Lower leg skin (tissue), 4 donors: ENCODE results near the gene KCTD4. TPM values are rescaled to one million over a fixed set of nuclear protein-coding genes. Genes with fewer than 3 reads are reported as not detected.

ENCODE experiments used
- DNase-seq, 2 donors: peaks; one replicate each; pipeline ENCODE4 v3.0.0-alpha.2; 2019; ENCODE audit warnings: low spot score in 2 of 2
- H3K4me3 ChIP-seq: fragments of 200-600 bp; sonication (generic); 2 replicates; pipeline ENCODE4 v1.5.1; 2017; ENCODE audit warnings: mild to moderate bottlenecking, low read depth; ENCODE audit not compliant: poor library complexity, severe bottlenecking
- POLR2A ChIP-seq, 2 donors: fragments of 450-650 bp; IDR thresholded peaks; one replicate each; pipeline ENCODE4 v1.6.1; 2016 to 2017; ENCODE audit warnings: antibody characterized with exemption in 2 of 2, mild to moderate bottlenecking in 1 of 2, moderate library complexity in 1 of 2
- WGBS, 2 donors: methylation state at CpG; one replicate each; pipeline ENCODE4 v1.1.5; 2018; 5-methylcytosine and 5-hydroxymethylcytosine counted together
- intact Hi-C: fragments of 100-400 bp; cut with DNase I; formaldehyde crosslinking; loops from one replicate; pipeline ENCODE4 v1.15.0; 2023; ENCODE audit warnings: low total_unique reads
- total RNA-seq, 4 donors: library from RNA; depleted of rRNA; stranded (reverse); fragments of >200 nt; gene quantifications; one replicate each; pipeline ENCODE4 v1.1.0, GENCODE V29; 2016
- TF ChIP-seq, protein P1 (sequence below), 3 donors: fragments of 450-650 bp; IDR thresholded peaks; one replicate each; pipeline ENCODE4 v1.5.1; 2016; ENCODE audit warnings: antibody characterized with exemption in 3 of 3, mild to moderate bottlenecking in 3 of 3, moderate library complexity in 2 of 3

The KCTD4 gene
- total RNA-seq, 4 donors from 2014 or later: 2.1 to 7.9 (median 4.8) TPM

DNA sequence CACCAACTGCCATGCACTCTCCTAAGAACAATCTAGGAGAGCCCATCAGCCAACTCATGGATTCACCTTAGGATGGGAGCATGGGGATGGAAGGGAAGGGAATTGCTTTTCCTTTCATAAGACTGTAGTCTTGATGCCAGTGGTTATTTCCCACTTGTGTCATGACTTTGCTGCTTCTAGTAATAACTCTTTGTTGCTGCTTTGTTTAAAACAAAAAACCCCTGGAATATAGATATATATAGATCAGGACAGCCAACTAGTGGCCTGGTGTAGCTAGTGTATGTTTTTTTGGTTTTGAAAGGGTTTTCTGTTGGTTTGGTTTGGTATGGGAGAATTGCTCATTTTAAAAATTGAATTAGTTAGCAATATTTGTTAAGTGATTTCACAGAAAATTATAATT, 39.3 kb upstream of the KCTD4 start:
- intact Hi-C loops: no loop called here
- TF ChIP-seq, protein P1, sequence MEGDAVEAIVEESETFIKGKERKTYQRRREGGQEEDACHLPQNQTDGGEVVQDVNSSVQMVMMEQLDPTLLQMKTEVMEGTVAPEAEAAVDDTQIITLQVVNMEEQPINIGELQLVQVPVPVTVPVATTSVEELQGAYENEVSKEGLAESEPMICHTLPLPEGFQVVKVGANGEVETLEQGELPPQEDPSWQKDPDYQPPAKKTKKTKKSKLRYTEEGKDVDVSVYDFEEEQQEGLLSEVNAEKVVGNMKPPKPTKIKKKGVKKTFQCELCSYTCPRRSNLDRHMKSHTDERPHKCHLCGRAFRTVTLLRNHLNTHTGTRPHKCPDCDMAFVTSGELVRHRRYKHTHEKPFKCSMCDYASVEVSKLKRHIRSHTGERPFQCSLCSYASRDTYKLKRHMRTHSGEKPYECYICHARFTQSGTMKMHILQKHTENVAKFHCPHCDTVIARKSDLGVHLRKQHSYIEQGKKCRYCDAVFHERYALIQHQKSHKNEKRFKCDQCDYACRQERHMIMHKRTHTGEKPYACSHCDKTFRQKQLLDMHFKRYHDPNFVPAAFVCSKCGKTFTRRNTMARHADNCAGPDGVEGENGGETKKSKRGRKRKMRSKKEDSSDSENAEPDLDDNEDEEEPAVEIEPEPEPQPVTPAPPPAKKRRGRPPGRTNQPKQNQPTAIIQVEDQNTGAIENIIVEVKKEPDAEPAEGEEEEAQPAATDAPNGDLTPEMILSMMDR (IDR thresholded peaks at IDR 0.05): no peak
- no peak for TF ChIP-seq POLR2A (IDR thresholded peaks at IDR 0.05)
- no peak for DNase-seq
- H3K4me3 ChIP-seq: no peak overlapping the region

DNA sequence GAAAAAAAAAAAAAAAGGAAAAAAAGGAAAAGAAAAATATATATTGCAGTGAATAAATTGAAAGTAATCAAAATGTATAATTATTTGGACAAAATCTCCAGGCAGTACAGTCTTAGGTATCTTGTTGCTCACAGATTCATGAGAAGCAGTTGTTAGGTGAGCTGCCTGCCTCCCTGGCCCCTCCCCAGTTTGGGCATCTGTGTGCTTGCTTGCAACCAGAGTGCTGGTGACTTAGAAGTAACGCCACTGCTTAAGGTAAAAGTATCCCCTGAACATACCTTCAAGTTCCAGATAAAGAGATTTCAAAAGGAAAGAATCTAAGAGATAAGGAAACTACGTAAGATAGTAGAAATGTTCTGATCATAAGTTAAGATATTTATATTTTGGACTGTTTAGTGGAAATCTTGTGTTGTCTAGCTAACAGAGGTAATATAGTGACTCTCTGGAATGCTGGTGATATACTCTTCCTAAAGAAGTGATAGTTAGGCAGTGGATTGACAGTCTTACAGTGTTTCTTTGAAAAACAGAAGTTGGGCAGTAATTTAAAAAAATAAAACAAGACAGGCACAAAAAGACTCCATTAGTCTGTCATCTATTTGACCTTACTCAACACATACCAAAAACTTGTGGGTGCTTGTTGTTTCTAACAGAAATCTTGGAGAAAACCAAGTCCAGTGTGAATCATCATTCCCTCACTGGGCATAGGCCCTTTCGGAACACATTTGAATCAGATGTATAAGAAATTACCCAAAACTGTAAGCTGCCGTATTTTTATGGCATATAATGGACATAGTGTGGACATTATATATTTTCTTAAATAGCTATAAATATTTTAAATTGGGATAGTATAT, 38.3 kb upstream of the KCTD4 start:
- WGBS, 2 donors: 58 to 61% methylated on average over 4 of the region's 4 CpGs
- TF ChIP-seq, protein P1 (IDR thresholded peaks at IDR 0.05): no peak
- TF ChIP-seq POLR2A (IDR thresholded peaks at IDR 0.05): no peak
- intact Hi-C loops: no loop called here
- H3K4me3 ChIP-seq: no peak overlapping the region
- no peak for DNase-seq

- H3K4me3 ChIP-seq: no peak overlapping the region
- intact Hi-C loops: no loop called here
- WGBS, 2 donors: 93 to 97% methylated on average over 2 of the region's 2 CpGs
- TF ChIP-seq POLR2A (IDR thresholded peaks at IDR 0.05): no peak
- TF ChIP-seq, protein P1 (IDR thresholded peaks at IDR 0.05): no peak
- DNase-seq: no peak
These were observed 31.7 kb upstream of the KCTD4 start for GRCh38 chr13:45232591-45232990.

DNA sequence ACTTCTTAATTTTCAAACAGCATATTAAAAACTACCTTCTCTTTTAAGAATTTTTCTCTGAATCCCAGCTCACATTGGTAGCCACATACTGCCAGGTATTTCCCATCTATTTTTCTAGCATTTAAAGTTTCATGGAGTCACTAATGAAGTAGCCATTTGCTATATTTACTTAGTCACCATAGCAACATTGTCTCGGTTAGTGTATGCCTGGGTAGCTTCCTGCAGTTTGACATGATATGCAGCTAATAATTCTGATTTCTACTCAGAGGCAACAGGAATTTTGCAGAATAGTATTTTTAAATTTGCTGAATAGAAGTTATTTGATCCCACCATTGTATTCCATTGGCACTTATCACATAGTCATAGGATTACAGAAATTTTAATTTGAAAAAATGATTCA, 30.9 kb upstream of the KCTD4 start:
- WGBS, 2 donors: 14 to 18% methylated on average over 1 of the region's 1 CpG
- TF ChIP-seq, protein P1 (IDR thresholded peaks at IDR 0.05): no peak
- TF ChIP-seq POLR2A (IDR thresholded peaks at IDR 0.05): no peak
- no peak overlapping the region for H3K4me3 ChIP-seq
- intact Hi-C loops: no loop called here
- DNase-seq: no peak

DNA sequence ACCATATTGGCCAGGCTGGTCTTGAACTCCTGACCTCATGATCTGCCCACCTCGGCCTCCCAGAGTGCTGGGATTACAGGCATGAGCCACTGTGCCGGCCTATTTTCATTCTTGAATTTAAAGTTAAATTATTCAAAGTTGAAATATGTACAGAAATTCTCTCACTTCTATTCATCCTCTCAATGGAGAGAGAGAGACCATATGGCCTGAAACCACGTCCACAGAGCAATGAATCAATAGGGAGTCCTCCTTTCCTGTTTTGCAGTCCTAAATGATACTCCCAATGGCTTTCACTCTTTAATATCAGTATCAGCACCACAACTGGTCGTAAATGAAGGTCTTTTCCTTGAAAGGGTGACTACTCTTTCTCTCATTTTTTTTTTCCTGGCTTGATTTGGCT, 30.5 kb upstream of the KCTD4 start:
- intact Hi-C loops: no loop called here
- no peak for DNase-seq
- WGBS, 2 donors: 91 to 92% methylated on average over 4 of the region's 4 CpGs
- H3K4me3 ChIP-seq: no peak overlapping the region
- TF ChIP-seq, protein P1 (IDR thresholded peaks at IDR 0.05): no peak
- TF ChIP-seq POLR2A (IDR thresholded peaks at IDR 0.05): no peak

- no peak overlapping the region for H3K4me3 ChIP-seq
- WGBS, 2 donors: 92 to 94% methylated on average over 4 of the region's 4 CpGs
- DNase-seq: no peak
- no peak for TF ChIP-seq POLR2A (IDR thresholded peaks at IDR 0.05)
- TF ChIP-seq, protein P1 (IDR thresholded peaks at IDR 0.05): no peak
- intact Hi-C loops: no loop called here
These were observed 28.3 kb upstream of the KCTD4 start for GRCh38 chr13:45229172-45229571.
